ENCODE measurements around the gene R3HDML.

- TF ChIP-seq, protein P1, sequence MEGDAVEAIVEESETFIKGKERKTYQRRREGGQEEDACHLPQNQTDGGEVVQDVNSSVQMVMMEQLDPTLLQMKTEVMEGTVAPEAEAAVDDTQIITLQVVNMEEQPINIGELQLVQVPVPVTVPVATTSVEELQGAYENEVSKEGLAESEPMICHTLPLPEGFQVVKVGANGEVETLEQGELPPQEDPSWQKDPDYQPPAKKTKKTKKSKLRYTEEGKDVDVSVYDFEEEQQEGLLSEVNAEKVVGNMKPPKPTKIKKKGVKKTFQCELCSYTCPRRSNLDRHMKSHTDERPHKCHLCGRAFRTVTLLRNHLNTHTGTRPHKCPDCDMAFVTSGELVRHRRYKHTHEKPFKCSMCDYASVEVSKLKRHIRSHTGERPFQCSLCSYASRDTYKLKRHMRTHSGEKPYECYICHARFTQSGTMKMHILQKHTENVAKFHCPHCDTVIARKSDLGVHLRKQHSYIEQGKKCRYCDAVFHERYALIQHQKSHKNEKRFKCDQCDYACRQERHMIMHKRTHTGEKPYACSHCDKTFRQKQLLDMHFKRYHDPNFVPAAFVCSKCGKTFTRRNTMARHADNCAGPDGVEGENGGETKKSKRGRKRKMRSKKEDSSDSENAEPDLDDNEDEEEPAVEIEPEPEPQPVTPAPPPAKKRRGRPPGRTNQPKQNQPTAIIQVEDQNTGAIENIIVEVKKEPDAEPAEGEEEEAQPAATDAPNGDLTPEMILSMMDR (IDR thresholded peaks at IDR 0.05), result no peak
- TF ChIP-seq EZH2phosphoT487 (IDR thresholded peaks at IDR 0.05), result no peak
- TF ChIP-seq EZH2 (IDR thresholded peaks at IDR 0.05), result no peak
These were observed 13.7 kb downstream of the R3HDML start for GRCh38 chr20:44350567-44350966.

Data from neural progenitor cell (in vitro differentiated cells).